ENCODE results near the gene PARP1.

The PARP1 gene

DNA sequence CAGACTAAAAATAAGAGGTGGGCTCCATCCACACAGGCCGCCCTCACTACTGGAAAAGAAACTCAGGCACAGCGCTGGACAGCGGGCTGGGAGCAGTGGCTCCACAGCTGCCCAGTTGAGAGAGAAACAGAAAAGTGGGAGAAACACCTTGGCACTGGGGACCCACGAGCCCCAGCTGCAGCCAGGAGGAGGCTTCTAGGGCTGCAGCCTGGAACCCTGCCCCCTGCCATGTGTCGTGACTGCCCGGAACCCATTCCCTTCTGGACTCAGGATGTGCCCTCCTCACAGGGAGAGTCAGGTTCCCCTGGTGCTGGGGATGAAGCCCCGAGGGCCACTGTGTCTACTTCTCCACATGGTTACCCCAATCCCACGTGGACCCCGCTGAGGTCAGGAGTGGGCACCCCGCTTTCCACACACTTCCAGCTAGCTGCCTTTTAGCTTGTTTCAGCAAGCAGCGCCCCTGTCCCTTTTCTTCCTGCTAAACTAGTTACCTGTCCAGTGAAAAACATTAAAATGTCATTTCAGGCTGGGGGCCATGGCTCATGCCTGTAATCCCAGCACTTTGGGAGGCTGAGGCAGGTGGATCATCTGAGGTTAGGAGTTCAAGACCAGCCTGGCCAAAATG, 35.9 kb downstream of the PARP1 start:
- no peak for DNase-seq

DNA sequence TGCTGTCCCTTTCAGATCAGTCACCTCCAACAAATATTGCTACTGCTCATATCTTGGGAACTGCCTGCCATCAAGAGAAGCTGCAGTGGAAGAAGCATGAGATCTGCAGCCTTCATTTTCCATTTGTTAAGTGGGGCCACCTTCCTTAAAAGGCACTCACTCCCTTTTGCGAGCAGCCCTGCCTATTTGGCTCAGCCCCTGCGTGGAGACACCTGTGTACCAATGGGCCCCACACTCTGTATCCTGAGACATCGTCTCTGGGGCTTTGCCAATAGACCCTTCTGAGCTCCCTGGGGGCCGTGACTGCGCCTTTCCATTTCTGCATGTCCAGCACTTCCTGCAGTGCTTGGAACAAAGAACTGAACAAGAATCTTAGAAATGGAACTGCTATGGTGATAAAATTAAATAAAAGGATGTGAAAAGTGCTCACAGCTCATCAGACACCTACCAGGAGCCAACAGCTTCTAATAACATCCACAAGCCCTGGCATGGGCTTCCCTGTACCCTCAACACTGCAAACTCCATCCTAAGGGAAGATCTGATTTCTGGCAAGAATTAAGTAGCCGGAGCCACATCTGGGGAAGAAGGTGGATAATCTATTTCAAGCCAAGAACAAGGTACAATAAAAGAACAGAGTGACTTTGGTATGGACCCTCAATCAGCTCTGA, 36.7 kb downstream of the PARP1 start:
- DNase-seq = no peak

DNA sequence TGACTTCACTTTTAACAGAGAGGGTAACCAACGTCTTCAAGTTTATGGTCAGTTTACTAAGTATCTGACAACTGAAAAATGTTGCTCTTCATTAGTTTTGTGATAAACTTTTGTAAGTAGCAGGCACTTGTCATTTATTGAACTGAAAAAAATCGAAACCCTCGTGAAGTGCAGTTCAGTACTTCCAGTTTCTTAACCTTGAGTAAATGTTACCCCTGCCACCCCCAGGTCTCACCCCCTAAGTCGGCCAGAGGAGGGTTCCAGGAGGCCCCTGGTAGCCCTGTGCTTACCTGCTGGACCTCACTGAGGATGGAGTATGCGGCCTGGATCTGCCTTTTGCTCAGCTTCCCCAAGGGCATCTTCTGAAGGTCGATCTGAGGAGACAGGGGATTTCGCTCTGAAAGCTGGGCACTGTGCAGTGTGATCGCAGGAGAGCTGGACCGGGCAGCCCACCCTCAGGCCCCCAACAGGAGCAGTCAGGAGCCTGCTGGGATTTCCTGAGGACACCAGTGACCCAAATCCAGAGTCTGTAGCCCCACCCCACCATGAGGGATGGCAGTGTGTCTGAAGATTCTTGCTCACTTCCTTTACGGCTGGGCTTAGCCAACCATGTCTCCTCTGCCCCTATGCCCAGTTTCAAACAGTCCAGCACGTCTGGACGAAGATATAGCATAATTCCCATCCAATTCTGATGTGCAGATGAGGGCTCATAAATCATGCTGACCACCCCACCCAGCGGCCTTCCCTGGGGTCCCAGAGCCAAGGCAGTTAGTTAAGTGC, 37.6 kb downstream of the PARP1 start:
- DNase-seq = no peak

DNA sequence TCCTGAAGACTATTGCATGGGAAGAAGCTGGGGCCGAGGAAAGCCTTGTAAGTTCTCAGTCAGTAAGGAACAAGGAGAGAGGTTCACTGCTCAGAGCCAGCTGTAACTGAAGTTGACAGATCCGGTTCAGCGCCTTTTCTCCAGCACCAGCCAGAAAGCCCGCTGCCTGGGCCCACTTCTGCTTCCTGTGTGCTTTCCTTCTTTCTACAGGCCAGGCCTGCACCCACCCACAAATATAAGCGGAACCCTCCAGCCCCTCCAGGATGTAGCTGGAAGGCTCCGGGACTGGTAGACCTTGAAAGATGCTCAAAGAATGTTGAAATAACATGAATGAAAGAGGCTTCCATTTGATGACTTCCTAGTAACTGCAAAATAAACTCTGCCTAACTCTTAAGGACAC, 38.8 kb downstream of the PARP1 start:
- DNase-seq = no peak

DNA sequence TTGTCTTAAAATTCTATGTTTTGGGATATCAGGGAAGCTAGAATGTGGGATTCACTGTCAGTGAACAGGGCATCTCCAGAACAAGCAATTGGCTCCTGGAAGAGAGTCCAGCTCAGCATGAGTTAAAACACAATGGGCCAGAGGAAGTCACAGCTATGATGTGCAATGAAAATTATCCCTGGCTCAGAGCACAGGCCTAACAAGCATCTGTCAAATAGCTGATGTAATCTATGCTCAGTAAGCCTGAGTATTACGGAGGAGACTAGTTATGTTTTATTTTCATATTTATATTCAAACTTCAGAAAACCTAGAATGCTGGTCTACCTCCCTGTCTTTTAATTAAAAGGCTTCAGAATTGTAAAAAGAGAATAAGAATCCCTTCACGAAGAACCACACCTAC, 41.6 kb downstream of the PARP1 start:
- no peak for DNase-seq

DNA sequence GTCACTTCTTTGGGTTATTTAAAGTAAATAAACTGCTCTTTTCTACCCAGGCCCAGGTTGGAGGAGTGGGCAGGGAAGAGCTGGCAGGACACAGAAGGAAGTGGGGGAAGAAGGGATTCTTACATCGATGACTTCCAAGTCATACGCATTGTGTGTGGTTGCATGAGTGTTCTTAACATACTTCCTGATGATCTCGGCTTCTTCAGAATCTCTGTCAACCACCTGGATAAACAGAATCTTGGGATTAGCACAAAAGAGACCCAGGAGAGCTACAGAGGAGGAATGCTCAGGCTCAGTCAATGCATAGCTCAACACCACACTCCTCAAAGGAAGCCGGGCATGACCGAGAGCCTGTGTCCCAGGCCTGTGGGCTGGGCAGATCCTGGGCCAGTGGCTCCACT, 42.1 kb downstream of the PARP1 start:
- no peak for DNase-seq

DNA sequence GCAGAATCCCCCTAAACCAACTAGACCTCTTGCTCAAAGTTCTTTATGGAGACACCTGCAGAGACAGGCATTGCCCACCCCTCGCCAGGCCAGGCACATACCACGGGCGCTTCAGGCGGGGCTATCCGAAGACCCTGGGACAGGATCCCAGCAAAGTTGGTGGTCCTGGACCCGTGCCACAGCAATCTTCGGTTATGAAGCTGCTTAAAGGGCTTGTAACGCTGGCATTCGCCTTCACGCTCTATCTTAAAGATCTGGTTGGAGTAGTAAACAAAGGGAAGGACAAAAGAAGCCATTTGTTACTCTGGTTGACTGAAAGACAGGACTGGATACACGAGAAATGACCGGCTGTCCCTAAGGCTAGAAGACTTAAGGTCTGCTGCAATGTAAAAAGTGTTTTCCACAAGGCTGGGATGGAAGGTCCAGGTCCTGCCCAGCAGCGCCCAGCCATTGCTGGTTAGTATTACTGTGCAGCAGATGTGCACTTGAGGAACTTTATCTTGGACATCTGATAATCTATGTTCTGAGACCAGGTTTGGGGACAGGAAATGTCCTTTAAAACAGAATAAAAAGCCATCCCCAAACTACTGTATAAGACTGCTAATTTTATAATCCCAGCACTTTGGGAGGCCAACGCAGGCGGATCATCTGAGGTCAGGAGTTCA, 42.9 kb downstream of the PARP1 start:
- no peak for DNase-seq

DNA sequence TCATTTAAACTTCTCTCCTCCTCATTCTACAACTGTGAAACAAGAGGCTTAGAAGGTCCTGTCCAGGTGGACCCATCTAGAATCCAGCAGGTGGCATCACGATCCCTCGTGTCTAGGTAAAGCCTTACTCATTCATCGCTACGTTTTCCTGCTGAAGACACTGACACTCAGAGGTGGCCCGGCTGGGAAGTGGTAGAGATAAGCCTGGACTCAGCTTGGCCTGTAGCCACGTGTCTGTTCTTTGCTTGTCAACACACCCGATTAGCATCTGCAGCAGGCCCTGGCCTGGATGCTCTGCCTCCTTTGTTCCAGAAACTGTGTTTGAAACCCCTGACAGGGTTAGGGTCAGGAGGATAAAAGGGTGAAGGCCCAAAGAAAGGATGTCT, 43.4 kb downstream of the PARP1 start:
- DNase-seq = no peak

DNA sequence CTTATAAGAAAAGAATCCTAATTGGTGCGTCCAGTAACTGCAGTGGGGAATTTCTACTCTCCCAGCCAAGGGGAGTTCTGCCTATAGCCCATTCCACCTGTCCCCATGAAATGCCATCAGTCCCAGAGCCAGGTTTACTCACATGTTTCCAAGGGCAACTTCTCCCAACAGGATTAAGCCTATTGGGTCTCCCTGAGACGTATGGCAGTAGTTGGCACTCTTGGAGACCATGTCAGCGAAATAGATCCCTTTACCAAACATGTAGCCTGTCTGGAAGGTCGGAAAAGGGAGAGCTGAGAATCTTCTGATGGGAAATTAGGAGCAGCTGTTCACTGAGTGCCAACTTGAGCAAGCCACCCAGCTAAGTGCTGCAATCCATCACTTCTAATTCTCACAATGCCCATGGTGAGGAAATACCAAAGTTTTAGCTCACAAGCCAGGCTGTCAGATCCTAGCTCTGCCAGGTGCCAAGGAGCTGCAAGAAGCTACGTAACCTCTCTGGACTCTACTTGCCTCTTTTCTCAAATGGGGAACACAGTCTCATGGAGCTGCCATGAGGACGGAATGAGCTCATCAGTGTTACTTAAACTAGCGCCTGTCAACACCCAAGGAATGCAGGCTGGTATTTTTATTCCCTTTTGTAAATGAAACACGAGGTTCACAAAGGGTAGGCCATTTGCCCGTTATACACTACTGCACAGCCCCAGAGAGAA, 43.9 kb downstream of the PARP1 start:
- no peak for DNase-seq

DNA sequence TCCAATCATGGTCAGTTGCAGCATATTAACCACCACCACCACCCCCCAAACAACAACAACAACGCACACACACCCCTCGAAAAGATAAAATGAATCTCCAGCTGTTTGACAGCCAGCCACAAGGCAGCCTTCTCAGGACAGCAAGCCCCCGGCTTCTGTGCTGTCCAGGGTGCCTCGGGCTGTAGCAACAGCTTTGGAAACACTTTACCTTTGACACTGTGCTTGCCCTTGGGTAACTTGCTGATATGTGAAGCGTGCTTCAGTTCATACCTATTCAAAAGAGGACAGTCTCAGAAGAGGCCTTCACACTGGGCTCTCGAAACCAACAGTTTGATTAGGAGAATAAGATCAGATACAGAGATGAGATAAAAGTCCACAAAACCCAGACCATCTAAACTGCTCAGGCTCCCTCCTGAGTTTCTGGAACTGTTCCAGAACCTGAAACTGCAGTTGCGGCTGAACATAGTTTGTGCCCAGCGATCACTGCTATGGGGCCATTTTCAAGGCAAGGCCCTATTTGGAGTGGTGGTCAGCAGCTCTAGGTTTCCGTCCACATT, 44.9 kb downstream of the PARP1 start:
- DNase-seq = no peak

DNA sequence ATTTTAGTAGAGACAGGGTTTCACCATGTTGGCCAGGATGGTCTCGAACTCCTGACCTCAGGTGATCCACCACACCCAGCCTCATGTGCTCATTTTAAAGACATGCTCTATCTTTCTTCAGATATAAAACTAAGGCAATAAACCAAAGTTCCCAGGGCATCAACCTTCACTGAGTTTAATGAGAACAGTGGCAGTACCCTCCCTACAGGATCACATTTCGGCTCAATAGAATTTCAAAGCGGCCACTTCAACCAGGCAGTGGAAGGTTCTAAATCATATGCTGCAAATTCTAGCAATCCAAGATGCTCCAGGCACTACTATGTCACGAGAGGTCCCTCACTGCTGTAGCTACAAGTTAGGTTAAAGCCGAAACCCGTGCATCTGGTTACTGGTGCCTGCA, 45.5 kb downstream of the PARP1 start:
- no peak for DNase-seq

DNA sequence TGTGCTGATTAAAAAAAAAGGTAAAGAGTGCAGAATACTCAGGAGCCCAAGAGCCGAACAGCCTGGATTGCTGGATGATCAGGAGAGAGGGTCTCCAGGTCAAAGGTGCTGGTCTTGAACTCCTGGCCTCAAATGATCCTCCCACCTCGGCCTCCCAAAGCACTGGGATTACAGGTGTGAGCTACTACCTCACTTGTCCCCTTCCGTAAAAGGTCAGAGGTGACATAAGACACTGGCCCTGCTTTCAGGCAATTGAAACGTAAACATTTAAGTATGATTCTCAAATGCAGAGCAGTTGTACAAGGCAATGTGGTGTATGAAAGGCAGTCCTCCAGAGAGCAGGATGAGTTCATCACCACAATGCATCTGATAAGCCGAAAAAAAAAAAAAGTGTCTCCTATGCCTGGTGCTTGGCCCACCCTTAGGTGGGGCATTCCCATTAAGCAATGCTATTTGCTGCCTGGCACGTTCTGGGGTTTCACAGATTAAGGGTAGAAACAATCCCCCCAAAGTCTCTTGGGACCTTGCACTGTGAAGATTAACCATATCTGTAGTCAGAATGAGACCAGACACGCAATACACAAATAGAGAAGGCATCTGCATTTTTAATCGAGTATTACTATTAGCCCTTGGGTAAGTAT, 47.7 kb downstream of the PARP1 start:
- no peak for DNase-seq

DNA sequence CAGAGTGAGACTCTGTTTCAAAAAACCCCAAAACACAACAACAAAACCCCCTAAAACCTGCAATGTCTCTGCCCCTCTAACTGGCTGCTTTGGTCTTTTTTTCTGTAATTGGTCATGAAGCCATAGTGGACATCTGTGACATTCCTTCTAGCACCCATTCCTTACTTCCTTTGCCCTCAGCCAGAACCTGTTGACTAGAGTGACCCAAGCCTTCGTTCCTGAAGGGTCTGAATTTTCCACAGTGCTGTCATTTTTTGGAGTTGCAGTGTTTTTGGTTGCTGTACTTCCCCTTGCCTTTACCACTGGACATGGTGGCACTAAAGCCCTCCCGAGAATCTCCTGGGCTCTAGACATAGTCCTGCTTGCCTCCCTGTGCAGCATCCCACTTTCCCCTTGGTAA, 50.5 kb downstream of the PARP1 start:
- DNase-seq = no peak

DNA sequence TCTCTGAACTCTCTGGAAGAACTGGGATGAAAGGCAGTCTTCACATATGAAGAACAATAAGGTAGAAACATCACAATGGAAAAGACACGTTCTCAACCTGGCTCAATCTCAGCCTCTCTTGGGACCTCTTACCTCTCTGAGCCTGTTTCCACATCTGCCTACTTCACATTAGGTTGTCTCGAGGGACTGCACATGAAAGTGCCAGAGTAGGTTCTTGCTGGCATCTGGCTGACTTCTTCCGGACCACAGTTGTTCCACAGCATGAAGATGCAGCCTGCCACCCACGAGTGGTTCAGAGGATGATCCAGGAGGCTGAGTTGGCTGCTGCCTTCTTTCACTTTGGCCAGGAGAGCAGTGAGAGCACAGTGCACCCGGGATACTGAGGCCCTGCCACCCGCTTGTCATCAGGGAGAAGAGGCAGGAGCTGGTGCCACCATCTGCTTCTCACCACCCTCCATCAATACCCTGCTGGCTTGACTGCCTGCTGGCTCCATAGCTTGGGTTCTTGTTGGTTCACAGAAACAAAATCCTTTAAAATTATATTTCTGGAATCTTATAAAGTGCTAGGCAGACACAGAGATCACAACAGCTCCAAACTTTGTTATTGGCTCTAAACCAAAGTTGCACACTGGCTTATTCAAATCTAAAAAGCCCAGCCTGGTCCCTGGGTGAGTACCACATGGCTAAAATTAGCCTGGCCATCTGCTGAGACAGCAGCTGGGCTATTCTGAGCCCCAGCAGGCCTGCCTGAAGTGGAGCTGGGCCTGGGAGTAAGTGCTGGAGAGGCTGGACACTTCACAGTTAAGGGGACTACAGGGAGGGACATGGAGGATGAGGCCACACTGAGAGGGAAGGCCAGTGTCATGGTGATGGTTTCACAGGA, 52.0 kb downstream of the PARP1 start:
- DNase-seq = peak; percentile 82

DNA sequence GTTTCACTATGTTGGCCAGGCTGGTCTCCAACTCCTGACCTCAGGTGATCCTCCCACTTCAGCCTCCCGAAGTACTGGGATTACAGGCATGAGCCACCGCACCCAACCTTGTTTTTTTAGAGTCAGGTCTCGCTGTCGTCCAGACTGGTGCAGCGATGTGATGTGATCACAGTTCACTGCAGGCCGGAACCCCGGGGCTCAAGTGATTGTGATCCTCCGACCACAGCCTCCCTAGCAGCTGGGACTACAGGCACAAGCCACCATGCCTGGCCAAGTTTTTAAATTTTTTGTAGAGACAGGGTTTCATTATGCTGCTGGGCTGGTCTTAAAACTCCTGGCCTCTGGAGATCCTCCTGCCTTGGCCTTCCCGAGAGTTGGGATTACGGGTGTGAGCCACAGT, 52.9 kb downstream of the PARP1 start:
- no peak for DNase-seq

DNA sequence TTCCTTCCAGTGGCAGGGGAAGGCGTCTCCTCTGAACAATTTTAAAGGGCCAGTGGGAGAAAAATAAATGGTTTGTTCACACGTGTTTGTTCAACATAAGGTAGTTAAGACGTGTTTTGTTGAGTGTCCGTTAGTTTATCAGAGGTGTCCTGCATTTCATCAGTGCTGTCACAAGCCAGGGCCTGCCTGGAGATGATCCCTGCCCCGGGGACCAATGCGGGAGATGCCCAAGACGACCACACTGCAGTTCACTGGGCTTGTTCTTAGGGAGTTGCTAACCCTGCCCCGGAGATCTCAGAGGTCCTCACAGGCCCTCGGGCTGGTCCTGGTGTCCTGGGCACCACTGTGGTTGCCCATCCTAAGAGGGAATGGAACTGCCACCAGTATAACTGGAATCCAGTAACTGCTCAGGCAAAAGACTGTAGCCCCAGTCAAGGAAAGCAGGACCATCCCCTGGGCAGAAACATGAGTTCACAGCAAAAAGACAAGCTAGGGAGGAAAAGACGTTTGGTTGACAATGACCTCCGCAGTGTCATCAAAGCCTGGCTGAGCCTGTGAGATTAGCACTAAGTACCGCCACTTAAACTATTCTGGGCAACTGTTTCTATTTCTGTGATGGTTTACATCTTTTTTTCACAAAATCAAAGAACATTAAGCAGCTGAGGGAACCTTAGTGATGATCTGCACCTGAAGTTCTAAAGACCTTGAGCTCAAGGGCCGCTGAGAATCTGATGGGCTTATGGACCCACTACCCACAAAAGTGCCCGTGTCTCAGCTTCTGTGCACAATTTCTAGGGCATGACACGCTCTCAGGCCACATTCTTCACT, 54.0 kb downstream of the PARP1 start:
- DNase-seq = no peak

DNA sequence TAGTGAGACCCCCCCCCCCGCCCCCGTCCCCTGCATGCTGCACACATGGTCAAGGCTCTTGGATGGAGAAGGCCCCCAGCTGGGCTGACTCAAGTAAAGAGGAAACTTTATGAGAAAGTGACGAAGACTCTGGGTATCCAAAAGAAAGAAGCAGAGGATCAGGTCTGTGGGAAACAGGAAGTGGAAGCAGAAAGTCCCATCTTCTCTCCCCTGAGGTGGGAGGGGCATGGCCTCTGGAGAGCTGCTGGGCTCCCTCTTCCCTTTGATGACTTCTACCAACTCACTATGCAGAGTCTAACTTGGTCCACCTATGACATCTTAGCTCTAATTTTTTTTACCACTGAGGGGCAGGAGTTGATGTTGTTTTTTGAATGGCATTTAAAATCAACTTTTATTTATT, 56.2 kb downstream of the PARP1 start:
- DNase-seq = no peak

DNA sequence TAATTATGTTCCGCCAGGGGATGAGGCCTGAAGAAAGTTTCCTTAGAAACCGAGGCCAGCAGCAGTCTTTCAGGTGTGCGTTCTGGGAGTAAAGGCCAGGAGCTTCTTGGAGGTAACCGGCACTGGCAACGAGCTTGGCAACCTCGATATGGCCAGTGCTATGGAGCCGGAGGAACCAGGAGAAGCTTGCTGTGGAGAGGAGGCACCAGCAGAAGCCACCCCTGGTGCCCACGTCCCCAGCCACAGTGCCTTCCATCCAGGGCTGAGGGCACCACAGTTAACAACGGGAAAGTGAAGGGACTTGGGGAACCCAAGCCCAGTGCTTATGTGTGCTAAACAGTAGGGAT, 57.4 kb downstream of the PARP1 start:
- DNase-seq = no peak

DNA sequence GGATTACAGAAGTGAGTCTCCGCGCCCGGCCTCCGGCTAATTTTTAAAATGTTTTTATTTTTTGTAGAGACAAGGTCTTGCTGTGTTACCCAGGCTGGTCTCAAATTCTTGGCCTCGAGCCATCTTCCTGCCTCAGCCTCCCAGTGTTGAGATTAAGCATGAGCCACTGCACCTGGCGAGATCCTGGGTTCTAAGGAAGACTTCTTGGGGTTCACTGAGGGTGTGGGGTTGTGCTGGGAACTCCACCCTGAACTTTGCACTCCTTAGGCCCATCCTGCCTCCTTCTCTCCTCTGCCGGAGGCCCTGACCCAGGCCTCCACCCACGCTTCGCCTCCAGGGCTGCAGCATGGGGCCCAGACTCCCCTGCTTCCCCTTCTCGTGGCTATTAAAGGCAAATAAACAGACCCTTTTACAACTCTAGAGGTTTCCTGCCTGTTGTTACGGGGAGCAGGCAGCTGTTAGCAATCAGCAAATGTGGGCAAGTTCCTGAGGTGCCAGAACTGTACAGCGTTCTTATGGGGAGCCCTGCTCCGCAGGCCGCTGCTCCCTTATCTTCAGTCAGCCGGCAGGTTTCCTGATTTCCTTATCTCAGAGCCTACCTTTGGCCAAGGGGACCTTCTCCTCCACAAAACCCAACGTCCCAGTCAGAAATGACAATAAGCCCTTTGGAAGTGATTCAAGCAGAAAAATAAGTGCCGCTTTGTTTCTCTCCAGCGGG, 57.9 kb downstream of the PARP1 start:
- DNase-seq = no peak

DNA sequence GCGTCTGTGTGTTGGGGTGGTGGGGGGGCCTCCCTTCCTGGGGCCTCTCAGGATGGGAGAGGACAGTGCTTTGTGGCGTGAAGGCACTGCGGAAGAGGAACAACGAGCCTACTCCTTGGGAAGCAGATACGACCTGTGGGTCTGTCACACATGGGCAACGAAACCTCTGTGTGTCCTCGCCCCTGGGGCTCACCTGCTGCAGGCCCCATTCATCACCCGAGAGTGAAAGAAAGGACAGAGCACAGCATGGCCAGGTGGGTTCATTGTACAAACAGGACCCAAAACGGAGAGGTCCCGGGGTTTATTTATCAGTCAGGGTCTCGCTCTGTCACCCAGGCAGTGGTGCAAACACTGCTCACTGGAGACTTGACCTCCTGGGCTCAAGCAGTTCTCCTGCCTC, 58.8 kb downstream of the PARP1 start:
- no peak for DNase-seq
